NT2/D1 (cell line): ENCODE data around the gene PARD3.

Experiments used
- SUZ12 ChIP-seq: IDR thresholded peaks from 2 replicates; pipeline ENCODE4 v1.6.1; 2011; ENCODE audit not compliant: insufficient read length, insufficient read depth; ENCODE audit errors: extremely low read depth
- YY1 ChIP-seq: IDR thresholded peaks from 2 replicates; pipeline ENCODE4 v1.6.1; 2011; ENCODE audit not compliant: insufficient read length, insufficient read depth
- ZNF274 ChIP-seq: IDR thresholded peaks from 2 replicates; pipeline ENCODE4 v1.6.1; 2011; ENCODE audit warnings: mild to moderate bottlenecking, low read depth, low read length

DNA sequence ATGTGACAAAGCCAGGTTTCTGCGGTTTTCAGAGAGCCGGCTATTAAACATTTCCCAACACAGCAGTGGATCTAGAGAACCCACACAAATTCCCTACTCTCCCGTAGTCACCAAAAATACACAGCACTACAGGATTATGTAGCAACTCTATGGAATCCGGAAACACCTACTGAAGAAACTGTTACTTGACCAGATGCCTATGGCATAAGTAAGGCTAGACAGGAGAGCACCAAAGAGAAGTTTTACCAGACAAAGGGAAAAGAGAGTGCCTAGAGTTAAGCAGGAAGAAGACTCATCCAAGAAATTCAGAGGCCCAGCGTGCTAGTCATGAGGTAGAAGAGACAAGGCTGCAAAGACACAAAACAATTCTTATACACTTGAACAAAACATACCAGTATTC lies 321.1 kb downstream of the PARD3 start:
- TF ChIP-seq ZNF274 (no peak), SUZ12 (no peak), YY1 (no peak)
